Hematopoietic multipotent progenitor cell treated with erythropoietin and hydrocortisone succinate and interleukin-3 and kit ligand, for 8 days (in vitro differentiated cells): ENCODE data around the gene FTO.

Source experiments
- DNase-seq: peaks from one replicate; pipeline ENCODE4 v3.0.0-alpha.2; 2015

FTO gene

GRCh38 chr16:53948734-53949430 lies 244.9 kb downstream of the FTO start:
- DNase-seq: no peak

GRCh38 chr16:53949715-53950410 lies 245.9 kb downstream of the FTO start:
- no peak for DNase-seq

GRCh38 chr16:53950677-53951076 lies 246.7 kb downstream of the FTO start:
- DNase-seq: no peak

GRCh38 chr16:53952215-53953208 lies 248.6 kb downstream of the FTO start:
- DNase-seq: peak; percentile 1

- DNase-seq: no peak
Observed at GRCh38 chr16:53953336-53953735, 249.4 kb downstream of the FTO start.

GRCh38 chr16:53955221-53955875 lies 251.4 kb downstream of the FTO start:
- DNase-seq: no peak

- no peak for DNase-seq
Observed at GRCh38 chr16:53958341-53958880, 254.5 kb downstream of the FTO start.

GRCh38 chr16:53960050-53960812 lies 256.3 kb downstream of the FTO start:
- DNase-seq: no peak

- no peak for DNase-seq
Observed at GRCh38 chr16:53960954-53961616, 257.1 kb downstream of the FTO start.

- DNase-seq: no peak
Observed at GRCh38 chr16:53962041-53962440, 258.1 kb downstream of the FTO start.

- DNase-seq: no peak
Observed at GRCh38 chr16:53964145-53964790, 260.3 kb downstream of the FTO start.

GRCh38 chr16:53966821-53967571 lies 263.0 kb downstream of the FTO start:
- no peak for DNase-seq

- DNase-seq: no peak
Observed at GRCh38 chr16:53967572-53967971, 263.6 kb downstream of the FTO start.

- no peak for DNase-seq
Observed at GRCh38 chr16:53968454-53968853, 264.5 kb downstream of the FTO start.

- no peak for DNase-seq
Observed at GRCh38 chr16:53968896-53969295, 264.9 kb downstream of the FTO start.

- DNase-seq: no peak
Observed at GRCh38 chr16:53971616-53972015, 267.7 kb downstream of the FTO start.

GRCh38 chr16:53973021-53973420 lies 269.1 kb downstream of the FTO start:
- DNase-seq: no peak

- no peak for DNase-seq
Observed at GRCh38 chr16:53974484-53975080, 270.6 kb downstream of the FTO start.

GRCh38 chr16:53980675-53981074 lies 276.7 kb downstream of the FTO start:
- no peak for DNase-seq
